RWPE2 (cell line): ENCODE results near the gene DSE.
A peak's percentile ranks its signal among the peaks of the same experiment; 100 is the strongest.
"Not testable (repeated sequence)": the region's sequence is repeated elsewhere in the genome, so short reads cannot be mapped to it uniquely, and the experiment has no call there.

Experiments used
- ATAC-seq: fragments of 200-7000 bp; cut with Tn5 transposase; 3 replicates; pipeline ENCODE4 v1.9.1; 2021; ENCODE audit warnings: low read depth
- DNase-seq: peaks from one replicate; pipeline ENCODE4 v3.0.0-alpha.2; 2020; ENCODE audit warnings: low spot score
- H3K27ac ChIP-seq: fragments of 450-650 bp; 2 replicates; pipeline ENCODE4 v1.5.1; 2017; ENCODE audit warnings: mild to moderate bottlenecking; ENCODE audit not compliant: poor library complexity, severe bottlenecking
- H3K27me3 ChIP-seq: fragments of 250-450 bp; sonication (Bioruptor Pico); 2 replicates; pipeline ENCODE4 v1.5.1; 2021; ENCODE audit warnings: mild to moderate bottlenecking, moderate library complexity; ENCODE audit not compliant: insufficient read depth, poor library complexity, severe bottlenecking
- H3K36me3 ChIP-seq: fragments of 250-450 bp; sonication (Bioruptor Pico); 2 replicates; pipeline ENCODE4 v1.5.1; 2020; ENCODE audit warnings: low read depth, mild to moderate bottlenecking, moderate library complexity
- H3K4me1 ChIP-seq: fragments of 250-450 bp; sonication (Bioruptor Pico); 2 replicates; pipeline ENCODE4 v1.5.1; 2021; ENCODE audit warnings: mild to moderate bottlenecking, moderate library complexity; ENCODE audit not compliant: insufficient read depth, poor library complexity, severe bottlenecking
- H3K4me3 ChIP-seq: fragments of 250-450 bp; sonication (Bioruptor Pico); 2 replicates; pipeline ENCODE4 v1.5.1; 2021; ENCODE audit warnings: mild to moderate bottlenecking, moderate library complexity; ENCODE audit not compliant: severe bottlenecking
- H3K9me3 ChIP-seq: fragments of 250-450 bp; sonication (Bioruptor Pico); 2 replicates; pipeline ENCODE4 v1.5.1; 2021; ENCODE audit warnings: mild to moderate bottlenecking, moderate library complexity; ENCODE audit not compliant: severe bottlenecking
- TF ChIP-seq, protein P1 (sequence below): fragments of 450-650 bp; IDR thresholded peaks from one replicate; pipeline ENCODE4 v1.5.1; 2017; ENCODE audit warnings: mild to moderate bottlenecking, moderate library complexity; ENCODE audit not compliant: poor library complexity, severe bottlenecking

The DSE gene

DNA sequence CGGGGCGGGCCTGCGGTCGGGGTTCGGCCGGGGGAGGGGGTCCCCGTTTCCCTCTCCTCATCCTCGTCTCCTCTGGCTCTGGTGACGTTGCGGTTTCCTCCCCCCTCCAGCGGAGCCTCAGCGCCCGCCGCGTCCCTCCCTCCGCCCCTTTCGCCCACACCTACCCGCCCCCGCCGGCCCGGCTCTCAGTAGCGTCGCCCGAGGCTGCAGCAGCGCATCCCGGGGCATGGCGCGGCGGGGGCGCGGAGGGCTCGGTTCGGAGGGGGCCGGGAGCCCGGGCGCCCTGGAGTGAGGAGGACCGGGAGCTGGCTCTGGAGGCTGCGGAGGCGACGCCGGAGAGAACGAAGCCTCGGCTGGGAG lies at the start of gene DSE:
TSS of gene DSE (plus strand) at position 188 of the 360 bp plus-strand sequence. CDS start 28,304 bp downstream, outside the sequence.
- TF ChIP-seq, protein P1, sequence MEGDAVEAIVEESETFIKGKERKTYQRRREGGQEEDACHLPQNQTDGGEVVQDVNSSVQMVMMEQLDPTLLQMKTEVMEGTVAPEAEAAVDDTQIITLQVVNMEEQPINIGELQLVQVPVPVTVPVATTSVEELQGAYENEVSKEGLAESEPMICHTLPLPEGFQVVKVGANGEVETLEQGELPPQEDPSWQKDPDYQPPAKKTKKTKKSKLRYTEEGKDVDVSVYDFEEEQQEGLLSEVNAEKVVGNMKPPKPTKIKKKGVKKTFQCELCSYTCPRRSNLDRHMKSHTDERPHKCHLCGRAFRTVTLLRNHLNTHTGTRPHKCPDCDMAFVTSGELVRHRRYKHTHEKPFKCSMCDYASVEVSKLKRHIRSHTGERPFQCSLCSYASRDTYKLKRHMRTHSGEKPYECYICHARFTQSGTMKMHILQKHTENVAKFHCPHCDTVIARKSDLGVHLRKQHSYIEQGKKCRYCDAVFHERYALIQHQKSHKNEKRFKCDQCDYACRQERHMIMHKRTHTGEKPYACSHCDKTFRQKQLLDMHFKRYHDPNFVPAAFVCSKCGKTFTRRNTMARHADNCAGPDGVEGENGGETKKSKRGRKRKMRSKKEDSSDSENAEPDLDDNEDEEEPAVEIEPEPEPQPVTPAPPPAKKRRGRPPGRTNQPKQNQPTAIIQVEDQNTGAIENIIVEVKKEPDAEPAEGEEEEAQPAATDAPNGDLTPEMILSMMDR: no peak
- Histone ChIP-seq H3K9me3 (no peaks in the 10 kb centered on the region), H3K27me3 (no peaks in the 10 kb centered on the region), H3K4me3 (peak within 1 kb of the TSS; percentile 56), H3K4me1 (peaks cover 58% of the 10 kb centered on the region), H3K36me3 (peaks cover 8% of the 10 kb centered on the region), H3K27ac (peak within 1 kb of the TSS; percentile 91)
- DNase-seq (peak; percentile 85), ATAC-seq (peak; percentile 65)

GRCh38 chr6:116321933-116322332 lies 48.8 kb upstream of the DSE start:
- H3K27me3 ChIP-seq, H3K4me1 ChIP-seq, H3K36me3 ChIP-seq, H3K27ac ChIP-seq, DNase-seq, ATAC-seq, H3K9me3 ChIP-seq, H3K4me3 ChIP-seq: not testable (repeated sequence)

- no peak overlapping the region for H3K4me3 ChIP-seq
Observed at GRCh38 chr6:116323863-116324262, 46.9 kb upstream of the DSE start.

DNA sequence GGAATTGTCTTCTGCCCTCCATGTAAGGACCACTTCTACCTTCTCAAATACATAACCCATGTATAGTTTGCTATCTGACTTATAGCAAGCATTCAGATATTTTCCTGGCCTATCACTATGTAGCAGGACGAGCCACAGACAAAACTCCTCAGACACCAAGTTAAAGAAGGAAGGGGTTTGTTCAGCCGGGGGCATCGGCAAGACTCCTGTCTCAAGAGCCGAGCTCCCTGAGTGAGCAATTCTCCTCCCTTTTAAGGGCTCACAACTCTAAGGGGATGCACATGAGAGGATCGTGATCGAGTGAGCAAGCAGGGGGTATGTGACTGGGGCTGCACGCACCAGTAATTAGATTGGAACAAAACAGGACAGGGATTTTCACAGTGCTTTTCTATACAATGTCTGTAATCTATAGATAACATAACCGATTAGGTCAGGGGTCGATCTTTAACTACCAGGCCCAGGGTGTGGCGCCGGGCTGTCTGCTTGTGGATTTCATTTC lies 45.1 kb upstream of the DSE start:
- not testable (repeated sequence) for H3K36me3 ChIP-seq, ATAC-seq, H3K27ac ChIP-seq, H3K4me3 ChIP-seq, H3K9me3 ChIP-seq, H3K4me1 ChIP-seq, H3K27me3 ChIP-seq, DNase-seq

More at GRCh38 chr6:116323863-116324262, 46.9 kb upstream of the DSE start:
- H3K9me3 ChIP-seq: no peaks in the 10 kb centered on the region
- H3K36me3 ChIP-seq: no peaks in the 10 kb centered on the region
- ATAC-seq (no peak), DNase-seq (no peak)
- TF ChIP-seq, protein P1: no peak
- H3K4me1 ChIP-seq: no peaks in the 10 kb centered on the region
- no peak overlapping the region for H3K27ac ChIP-seq
- no peaks in the 10 kb centered on the region for H3K27me3 ChIP-seq

- H3K4me3 ChIP-seq: no peak overlapping the region
- H3K4me1 ChIP-seq: peaks cover 2% of the 10 kb centered on the region
- no peaks in the 10 kb centered on the region for H3K36me3 ChIP-seq
- TF ChIP-seq, protein P1: no peak
- DNase-seq (no peak), ATAC-seq (no peak)
- H3K27ac ChIP-seq: no peak overlapping the region
- H3K9me3 ChIP-seq: no peaks in the 10 kb centered on the region
- no peaks in the 10 kb centered on the region for H3K27me3 ChIP-seq
Observed at GRCh38 chr6:116326181-116326671, 44.5 kb upstream of the DSE start.

DNA sequence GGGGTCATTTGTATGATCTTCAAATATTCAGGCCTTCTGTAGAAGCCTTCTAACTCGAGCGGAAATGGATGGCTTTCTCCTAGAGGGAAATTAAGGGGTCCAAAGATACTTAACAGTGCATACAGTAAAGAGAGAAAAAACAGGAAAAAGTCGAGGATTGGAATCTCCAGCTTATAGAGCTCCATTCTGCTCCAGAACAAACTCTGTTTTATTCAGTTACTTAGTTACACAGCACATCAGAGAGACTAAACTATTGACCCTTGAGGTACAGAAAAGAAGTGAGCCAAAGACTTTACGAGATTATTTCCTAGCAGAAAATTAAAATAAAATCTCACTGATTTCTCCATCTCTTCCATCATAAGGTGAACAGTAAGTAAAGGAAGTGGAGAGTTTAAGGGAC lies 43.8 kb upstream of the DSE start:
- no peaks in the 10 kb centered on the region for H3K36me3 ChIP-seq
- no peak for ATAC-seq
- H3K27ac ChIP-seq: no peak overlapping the region
- TF ChIP-seq, protein P1: no peak
- no peak overlapping the region for H3K4me3 ChIP-seq
- H3K27me3 ChIP-seq: no peaks in the 10 kb centered on the region
- no peak for DNase-seq
- H3K4me1 ChIP-seq: peaks cover 2% of the 10 kb centered on the region
- H3K9me3 ChIP-seq: no peaks in the 10 kb centered on the region
